Osteoblast (primary cell): Measurements from ENCODE around the gene C1QTNF9. TPM values are rescaled to one million over a fixed set of nuclear protein-coding genes. Genes with fewer than 3 reads are reported as not detected.

Experiments
- DNase-seq: peaks from one replicate; pipeline ENCODE4 v3.0.0; 2011; ENCODE audit warnings: low spot score, mixed read lengths; ENCODE audit not compliant: insufficient read length; ENCODE audit errors: missing footprints
- H2AFZ ChIP-seq: 2 replicates; pipeline ENCODE4 v1.6.0; 2011; ENCODE audit warnings: mild to moderate bottlenecking, low read length
- H3K27ac ChIP-seq: 2 replicates; pipeline ENCODE4 v1.5.1; 2011; ENCODE audit warnings: mild to moderate bottlenecking, low read depth, low read length, moderate library complexity
- H3K27me3 ChIP-seq: 2 replicates; pipeline ENCODE4 v1.6.0; 2012; ENCODE audit warnings: mild to moderate bottlenecking, control low read depth, inconsistent platforms, low read length, moderate library complexity; ENCODE audit not compliant: insufficient read depth
- H3K36me3 ChIP-seq: 2 replicates; pipeline ENCODE4 v1.5.1; 2011; ENCODE audit warnings: mild to moderate bottlenecking, low read length, control low read depth, moderate library complexity; ENCODE audit not compliant: insufficient read depth
- H3K4me1 ChIP-seq: 2 replicates; pipeline ENCODE4 v1.5.1; 2011; ENCODE audit warnings: mild to moderate bottlenecking, low read length, control low read depth, moderate library complexity; ENCODE audit not compliant: insufficient read depth
- H3K4me2 ChIP-seq: 2 replicates; pipeline ENCODE4 v1.6.0; 2011; ENCODE audit warnings: mild to moderate bottlenecking, low read length; ENCODE audit not compliant: insufficient read depth
- H3K4me3 ChIP-seq: fragments of 200-600 bp; sonication (generic); 3 replicates; pipeline ENCODE4 v1.5.1; 2012; ENCODE audit warnings: mild to moderate bottlenecking, low read length, inconsistent platforms; ENCODE audit not compliant: insufficient read depth
- H3K79me2 ChIP-seq: 2 replicates; pipeline ENCODE4 v1.6.0; 2012; ENCODE audit warnings: mild to moderate bottlenecking, low read length, control low read depth, inconsistent platforms; ENCODE audit not compliant: insufficient read depth
- H3K9me3 ChIP-seq: 2 replicates; pipeline ENCODE4 v1.5.1; 2011; ENCODE audit warnings: low read depth, low read length, control low read depth
- H4K20me1 ChIP-seq: 2 replicates; pipeline ENCODE4 v1.6.0; 2012; ENCODE audit warnings: mild to moderate bottlenecking, low read length, control low read depth; ENCODE audit not compliant: insufficient read depth
- total RNA-seq: library from RNA; depleted of rRNA; stranded (reverse); fragments of >200 nt; gene quantifications from 2 replicates; pipeline ENCODE4 v1.2.3, GENCODE V29; 2012
- TF ChIP-seq, protein P1 (sequence below): IDR thresholded peaks from 2 replicates; pipeline ENCODE4 v1.5.1; 2011; ENCODE audit warnings: mild to moderate bottlenecking, low read depth, low read length, moderate library complexity; ENCODE audit errors: extremely low read depth

C1QTNF9 gene
- total RNA-seq, 1 donor, result not detected

DNA sequence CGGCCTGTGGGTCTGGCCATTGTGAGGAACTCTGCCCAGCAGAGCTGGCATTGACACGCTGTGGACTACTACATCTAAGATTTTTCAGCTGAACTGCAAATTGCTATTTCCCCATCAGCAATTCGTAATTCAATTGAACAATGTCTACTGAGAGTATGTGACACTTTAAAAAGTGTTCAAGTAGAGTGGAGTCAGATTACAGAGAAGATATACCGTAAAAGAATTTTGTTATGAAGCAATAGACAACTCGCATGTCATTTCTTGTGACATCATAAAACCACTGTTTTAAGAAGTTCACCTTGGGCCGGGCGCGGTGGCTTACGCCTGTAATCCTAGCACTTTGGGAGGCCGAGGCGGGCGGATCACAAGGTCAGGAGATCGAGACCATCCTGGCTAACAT, 32.5 kb upstream of the C1QTNF9 start:
- peaks cover 7% of the 10 kb centered on the region for H3K4me1 ChIP-seq
- H3K27me3 ChIP-seq, result no peaks in the 10 kb centered on the region
- TF ChIP-seq, protein P1, sequence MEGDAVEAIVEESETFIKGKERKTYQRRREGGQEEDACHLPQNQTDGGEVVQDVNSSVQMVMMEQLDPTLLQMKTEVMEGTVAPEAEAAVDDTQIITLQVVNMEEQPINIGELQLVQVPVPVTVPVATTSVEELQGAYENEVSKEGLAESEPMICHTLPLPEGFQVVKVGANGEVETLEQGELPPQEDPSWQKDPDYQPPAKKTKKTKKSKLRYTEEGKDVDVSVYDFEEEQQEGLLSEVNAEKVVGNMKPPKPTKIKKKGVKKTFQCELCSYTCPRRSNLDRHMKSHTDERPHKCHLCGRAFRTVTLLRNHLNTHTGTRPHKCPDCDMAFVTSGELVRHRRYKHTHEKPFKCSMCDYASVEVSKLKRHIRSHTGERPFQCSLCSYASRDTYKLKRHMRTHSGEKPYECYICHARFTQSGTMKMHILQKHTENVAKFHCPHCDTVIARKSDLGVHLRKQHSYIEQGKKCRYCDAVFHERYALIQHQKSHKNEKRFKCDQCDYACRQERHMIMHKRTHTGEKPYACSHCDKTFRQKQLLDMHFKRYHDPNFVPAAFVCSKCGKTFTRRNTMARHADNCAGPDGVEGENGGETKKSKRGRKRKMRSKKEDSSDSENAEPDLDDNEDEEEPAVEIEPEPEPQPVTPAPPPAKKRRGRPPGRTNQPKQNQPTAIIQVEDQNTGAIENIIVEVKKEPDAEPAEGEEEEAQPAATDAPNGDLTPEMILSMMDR, result no peak
- no peak overlapping the region for H3K4me2 ChIP-seq
- no peaks in the 10 kb centered on the region for H4K20me1 ChIP-seq
- H3K4me3 ChIP-seq, result no peak overlapping the region
- no peak overlapping the region for H2AFZ ChIP-seq
- H3K36me3 ChIP-seq, result no peaks in the 10 kb centered on the region
- no peak for DNase-seq
- H3K79me2 ChIP-seq, result no peaks in the 10 kb centered on the region
- no peaks in the 10 kb centered on the region for H3K9me3 ChIP-seq
- no peak overlapping the region for H3K27ac ChIP-seq

- no peaks in the 10 kb centered on the region for H3K79me2 ChIP-seq
- no peak overlapping the region for H2AFZ ChIP-seq
- H4K20me1 ChIP-seq, result no peaks in the 10 kb centered on the region
- no peak overlapping the region for H3K27ac ChIP-seq
- no peaks in the 10 kb centered on the region for H3K27me3 ChIP-seq
- no peaks in the 10 kb centered on the region for H3K9me3 ChIP-seq
- H3K4me2 ChIP-seq, result no peak overlapping the region
- DNase-seq, result no peak
- H3K4me1 ChIP-seq, result no peaks in the 10 kb centered on the region
- H3K4me3 ChIP-seq, result no peak overlapping the region
- TF ChIP-seq, protein P1, result no peak
- no peaks in the 10 kb centered on the region for H3K36me3 ChIP-seq
Measured at GRCh38 chr13:24277761-24278160, 31.6 kb upstream of the C1QTNF9 start.

DNA sequence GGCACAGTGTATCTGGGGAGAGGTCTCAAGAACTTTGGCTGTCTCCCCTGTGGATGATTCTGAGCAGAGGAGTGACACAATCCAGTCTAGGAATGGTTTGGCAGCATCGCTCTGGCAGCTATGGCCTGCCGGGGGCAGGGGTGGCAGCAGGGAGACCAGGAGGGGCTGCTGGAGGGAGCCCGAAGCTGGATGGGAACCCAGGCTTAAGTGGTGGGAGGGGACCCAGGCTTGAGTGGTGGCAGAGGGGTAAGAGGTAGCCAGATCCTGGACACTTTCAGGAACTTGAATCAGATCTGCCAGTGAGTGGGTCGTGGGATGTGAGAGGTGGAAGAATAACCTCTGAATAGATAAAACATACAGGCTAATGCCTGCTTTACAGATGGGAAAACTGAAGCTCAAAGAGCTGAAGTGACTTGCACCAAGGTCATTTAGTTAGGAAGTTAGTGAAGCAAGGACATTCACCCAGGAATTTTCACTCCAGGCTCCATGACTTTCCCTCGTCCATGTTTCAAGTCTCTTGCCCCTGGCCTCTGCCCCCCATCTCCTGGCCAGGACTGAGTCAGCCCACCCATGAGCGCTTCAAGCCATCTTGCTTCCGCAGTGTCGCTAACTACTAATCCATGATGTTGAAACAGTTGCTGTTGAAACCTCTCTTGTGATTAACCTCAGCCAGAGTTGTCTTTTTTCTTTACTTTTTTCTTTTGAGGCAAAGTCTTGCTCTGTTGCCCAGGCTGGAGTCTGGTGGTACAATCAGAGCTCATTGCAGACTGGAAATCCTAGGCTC, 29.9 kb upstream of the C1QTNF9 start:
- Histone ChIP-seq H2AFZ (no peak overlapping the region), H3K27me3 (no peaks in the 10 kb centered on the region), H3K4me1 (no peaks in the 10 kb centered on the region), H3K4me2 (no peak overlapping the region), H3K4me3 (no peak overlapping the region), H3K36me3 (no peaks in the 10 kb centered on the region), H4K20me1 (no peaks in the 10 kb centered on the region), H3K9me3 (no peaks in the 10 kb centered on the region), H3K27ac (no peak overlapping the region), H3K79me2 (no peaks in the 10 kb centered on the region)
- no peak for DNase-seq
- TF ChIP-seq, protein P1, result no peak

- DNase-seq, result no peak
- no peaks in the 10 kb centered on the region for H4K20me1 ChIP-seq
- H3K4me3 ChIP-seq, result no peak overlapping the region
- H2AFZ ChIP-seq, result no peak overlapping the region
- TF ChIP-seq, protein P1, result no peak
- no peak overlapping the region for H3K4me2 ChIP-seq
- H3K36me3 ChIP-seq, result no peaks in the 10 kb centered on the region
- H3K9me3 ChIP-seq, result no peaks in the 10 kb centered on the region
- no peaks in the 10 kb centered on the region for H3K4me1 ChIP-seq
- H3K27me3 ChIP-seq, result no peaks in the 10 kb centered on the region
- no peak overlapping the region for H3K27ac ChIP-seq
- no peaks in the 10 kb centered on the region for H3K79me2 ChIP-seq
Measured at GRCh38 chr13:24280720-24281119, 28.7 kb upstream of the C1QTNF9 start.
